ENCODE results near the gene LRMDA.

The LRMDA gene

GRCh38 chr10:75469006-75469616 is 37.7 kb downstream of the LRMDA start:
- no peaks in the 10 kb centered on the region for H3K9me3 ChIP-seq (ENCODE audit: low read length)
- H3K36me3 ChIP-seq (ENCODE audit: insufficient read depth, low read length), result no peaks in the 10 kb centered on the region
- H3K4me1 ChIP-seq (ENCODE audit: insufficient read depth, low read length), result no peaks in the 10 kb centered on the region
- H3K4me3 ChIP-seq (ENCODE audit: low read length), result no peak overlapping the region
- H3K27me3 ChIP-seq (ENCODE audit: insufficient read depth, low read length), result no peaks in the 10 kb centered on the region
- no peak overlapping the region for H2AFZ ChIP-seq (ENCODE audit: low read depth, low read length)

- Histone ChIP-seq H3K9me3 (ENCODE audit: low read length) (no peaks in the 10 kb centered on the region), H3K27me3 (ENCODE audit: insufficient read depth, low read length) (no peaks in the 10 kb centered on the region), H3K4me1 (ENCODE audit: insufficient read depth, low read length) (no peaks in the 10 kb centered on the region), H3K36me3 (ENCODE audit: insufficient read depth, low read length) (no peaks in the 10 kb centered on the region), H3K4me3 (ENCODE audit: low read length) (no peak overlapping the region), H2AFZ (ENCODE audit: low read depth, low read length) (no peak overlapping the region)
These were observed 39.5 kb downstream of the LRMDA start for GRCh38 chr10:75470901-75471300.

DNA sequence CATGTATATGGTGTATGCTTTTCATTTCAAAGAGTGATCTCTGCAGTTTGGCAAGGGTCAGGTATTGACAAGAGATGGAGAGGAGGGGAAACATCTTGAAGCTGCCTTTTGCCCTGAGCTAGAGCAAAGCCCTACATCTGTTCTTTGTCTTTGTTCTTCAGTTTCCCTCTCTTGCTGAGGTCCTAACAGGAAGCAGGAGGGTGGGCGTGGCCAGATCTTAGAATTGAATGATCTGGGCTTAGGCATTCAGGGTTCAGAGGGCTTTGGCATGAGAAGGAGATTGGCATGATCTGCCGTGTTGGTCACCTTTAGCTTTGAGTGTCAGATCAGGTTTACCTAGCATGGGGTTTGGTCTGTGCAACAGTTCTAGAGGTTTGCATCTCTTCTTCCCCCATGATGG is 41.3 kb downstream of the LRMDA start:
- Histone ChIP-seq H3K4me3 (ENCODE audit: low read length) (no peak overlapping the region), H3K36me3 (ENCODE audit: insufficient read depth, low read length) (no peaks in the 10 kb centered on the region), H3K27me3 (ENCODE audit: insufficient read depth, low read length) (no peaks in the 10 kb centered on the region), H3K4me1 (ENCODE audit: insufficient read depth, low read length) (no peaks in the 10 kb centered on the region), H3K9me3 (ENCODE audit: low read length) (no peaks in the 10 kb centered on the region), H2AFZ (ENCODE audit: low read depth, low read length) (no peak overlapping the region)

DNA sequence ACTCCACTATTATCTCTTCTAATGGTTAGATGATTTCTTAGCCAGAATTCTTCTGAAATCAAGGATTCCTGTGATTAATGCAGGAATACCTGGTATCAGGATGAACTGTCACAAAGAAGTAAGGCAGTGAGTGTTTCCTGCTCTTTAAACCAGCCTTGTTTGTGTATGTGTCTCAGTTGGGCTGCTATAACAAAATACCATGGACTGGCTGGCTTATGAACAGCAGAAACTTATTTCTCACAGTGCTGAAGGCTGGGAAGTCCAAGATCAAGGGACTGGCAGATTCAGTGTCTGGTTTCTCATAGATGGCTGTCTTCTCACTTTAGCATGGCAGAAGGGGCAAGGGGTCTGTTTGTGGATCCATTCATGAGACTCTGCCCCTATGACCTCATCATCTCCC is 42.7 kb downstream of the LRMDA start:
- Histone ChIP-seq H3K4me3 (ENCODE audit: low read length) (no peak overlapping the region), H3K9me3 (ENCODE audit: low read length) (no peaks in the 10 kb centered on the region), H2AFZ (ENCODE audit: low read depth, low read length) (no peak overlapping the region), H3K36me3 (ENCODE audit: insufficient read depth, low read length) (no peaks in the 10 kb centered on the region), H3K4me1 (ENCODE audit: insufficient read depth, low read length) (no peaks in the 10 kb centered on the region), H3K27me3 (ENCODE audit: insufficient read depth, low read length) (no peaks in the 10 kb centered on the region)

DNA sequence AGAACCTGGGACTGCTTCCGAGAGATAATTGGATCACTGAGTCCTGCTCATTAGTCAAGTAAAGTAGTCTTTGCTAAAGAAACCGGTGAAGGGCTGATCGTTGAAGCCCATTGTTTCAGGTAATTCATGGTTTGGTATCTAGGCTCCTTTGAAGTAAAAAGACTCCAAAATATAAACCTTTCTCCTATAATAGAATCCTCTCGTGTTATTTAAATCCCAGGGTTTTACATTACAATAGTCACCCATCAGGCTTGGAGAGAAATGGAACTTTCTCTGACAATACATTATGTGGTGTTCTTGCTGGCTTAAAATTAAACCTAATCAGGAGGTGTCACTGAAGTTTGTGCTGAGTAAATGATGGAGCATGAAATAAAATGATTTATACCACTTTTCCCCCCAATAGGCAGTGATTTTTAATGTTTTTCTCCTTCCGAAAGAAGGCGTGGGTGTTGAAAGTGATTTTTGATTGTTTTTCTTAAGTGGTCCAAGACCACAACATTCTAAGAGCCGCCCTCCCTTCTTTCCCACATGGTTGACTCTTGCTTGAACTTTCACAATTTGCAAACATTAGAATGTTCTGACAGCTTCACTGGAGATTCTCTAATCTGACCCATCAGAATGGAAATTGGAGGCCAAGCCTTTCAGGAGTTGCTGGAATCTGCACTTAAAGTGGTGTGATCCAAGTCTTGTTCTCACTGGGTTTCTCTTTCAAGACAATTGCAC is 44.2 kb downstream of the LRMDA start:
- no peak overlapping the region for H3K4me3 ChIP-seq (ENCODE audit: low read length)
- H3K9me3 ChIP-seq (ENCODE audit: low read length), result no peaks in the 10 kb centered on the region
- H3K27me3 ChIP-seq (ENCODE audit: insufficient read depth, low read length), result no peaks in the 10 kb centered on the region
- H3K36me3 ChIP-seq (ENCODE audit: insufficient read depth, low read length), result no peaks in the 10 kb centered on the region
- no peak overlapping the region for H2AFZ ChIP-seq (ENCODE audit: low read depth, low read length)
- no peaks in the 10 kb centered on the region for H3K4me1 ChIP-seq (ENCODE audit: insufficient read depth, low read length)

GRCh38 chr10:75476569-75476968 is 45.1 kb downstream of the LRMDA start:
- no peaks in the 10 kb centered on the region for H3K9me3 ChIP-seq (ENCODE audit: low read length)
- no peaks in the 10 kb centered on the region for H3K27me3 ChIP-seq (ENCODE audit: insufficient read depth, low read length)
- no peak overlapping the region for H2AFZ ChIP-seq (ENCODE audit: low read depth, low read length)
- H3K36me3 ChIP-seq (ENCODE audit: insufficient read depth, low read length), result no peaks in the 10 kb centered on the region
- no peak overlapping the region for H3K4me3 ChIP-seq (ENCODE audit: low read length)
- no peaks in the 10 kb centered on the region for H3K4me1 ChIP-seq (ENCODE audit: insufficient read depth, low read length)

DNA sequence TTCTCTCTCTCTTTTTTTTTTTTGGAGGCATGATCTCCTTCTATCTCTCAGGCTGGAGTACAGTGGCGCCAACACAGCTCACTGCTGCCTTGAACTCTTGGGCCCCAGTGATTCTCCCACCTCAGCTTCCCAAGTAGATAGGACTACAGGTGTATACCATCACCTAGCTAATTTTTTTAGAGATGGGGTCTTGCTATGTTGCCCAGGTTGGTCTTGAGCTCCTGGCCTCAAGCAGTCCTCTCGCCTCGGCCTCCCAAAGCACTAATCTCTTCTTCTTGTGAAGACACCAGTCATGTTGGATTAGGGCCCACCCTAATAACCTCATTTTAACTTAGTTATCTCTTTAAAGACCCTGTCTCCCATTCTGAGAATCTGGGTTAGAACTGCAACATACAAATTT is 45.6 kb downstream of the LRMDA start:
- Histone ChIP-seq H2AFZ (ENCODE audit: low read depth, low read length) (no peak overlapping the region), H3K4me1 (ENCODE audit: insufficient read depth, low read length) (no peaks in the 10 kb centered on the region), H3K27me3 (ENCODE audit: insufficient read depth, low read length) (no peaks in the 10 kb centered on the region), H3K36me3 (ENCODE audit: insufficient read depth, low read length) (no peaks in the 10 kb centered on the region), H3K4me3 (ENCODE audit: low read length) (no peak overlapping the region), H3K9me3 (ENCODE audit: low read length) (no peaks in the 10 kb centered on the region)

DNA sequence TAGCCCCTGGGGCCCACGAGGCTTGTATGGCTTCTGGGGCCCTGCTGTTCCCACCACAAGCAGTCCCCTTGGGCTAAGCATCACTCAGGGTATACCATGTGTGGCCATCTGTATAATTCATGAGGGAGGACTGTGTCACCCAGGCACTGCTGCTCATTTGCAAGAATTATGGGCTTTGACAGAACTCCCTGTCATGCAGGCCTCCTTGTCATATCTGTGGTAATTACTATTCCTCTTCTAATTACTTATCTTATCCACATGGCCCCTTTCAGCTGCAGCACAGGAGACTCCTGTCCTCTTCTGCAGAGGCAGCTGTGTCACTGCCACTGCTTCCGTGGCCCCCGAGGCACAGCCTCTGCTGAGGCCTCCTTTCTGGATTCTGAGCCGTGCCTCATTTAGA is 46.3 kb downstream of the LRMDA start:
- no peaks in the 10 kb centered on the region for H3K9me3 ChIP-seq (ENCODE audit: low read length)

DNA sequence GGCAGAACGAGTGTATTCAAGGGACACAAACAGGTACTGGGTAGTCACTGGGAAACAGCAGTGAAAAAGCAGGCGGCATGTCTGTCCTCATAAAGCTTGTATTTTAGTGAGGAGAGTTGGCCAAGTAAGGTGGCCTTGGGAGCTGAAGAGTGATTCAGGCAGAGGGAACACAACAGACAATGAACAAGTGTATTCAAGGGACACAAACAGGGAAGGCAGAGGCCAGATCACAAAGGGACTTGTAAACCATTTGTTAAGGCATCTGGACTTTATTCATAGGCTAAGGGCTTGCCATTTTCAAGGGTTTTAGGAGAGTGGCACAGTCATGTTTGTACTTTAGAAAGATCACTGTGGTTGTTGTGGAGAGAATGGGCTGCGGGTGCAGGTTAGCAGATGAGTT is 49.0 kb downstream of the LRMDA start:
- H3K27me3 ChIP-seq (ENCODE audit: insufficient read depth, low read length), result no peaks in the 10 kb centered on the region

More for the DNA sequence above, 46.3 kb downstream of the LRMDA start:
- no peaks in the 10 kb centered on the region for H3K27me3 ChIP-seq (ENCODE audit: insufficient read depth, low read length)
- H3K36me3 ChIP-seq (ENCODE audit: insufficient read depth, low read length), result no peaks in the 10 kb centered on the region
- no peak overlapping the region for H3K4me3 ChIP-seq (ENCODE audit: low read length)
- no peak overlapping the region for H2AFZ ChIP-seq (ENCODE audit: low read depth, low read length)
- no peaks in the 10 kb centered on the region for H3K4me1 ChIP-seq (ENCODE audit: insufficient read depth, low read length)

GRCh38 chr10:75483188-75483587 is 51.8 kb downstream of the LRMDA start:
- H3K4me1 ChIP-seq (ENCODE audit: insufficient read depth, low read length), result no peaks in the 10 kb centered on the region
- H3K4me3 ChIP-seq (ENCODE audit: low read length), result no peak overlapping the region
- H3K27me3 ChIP-seq (ENCODE audit: insufficient read depth, low read length), result no peaks in the 10 kb centered on the region
- H3K36me3 ChIP-seq (ENCODE audit: insufficient read depth, low read length), result no peaks in the 10 kb centered on the region
- no peak overlapping the region for H2AFZ ChIP-seq (ENCODE audit: low read depth, low read length)
- H3K9me3 ChIP-seq (ENCODE audit: low read length), result no peaks in the 10 kb centered on the region

More for the DNA sequence above, 49.0 kb downstream of the LRMDA start:
- H2AFZ ChIP-seq (ENCODE audit: low read depth, low read length), result no peak overlapping the region
- H3K36me3 ChIP-seq (ENCODE audit: insufficient read depth, low read length), result no peaks in the 10 kb centered on the region
- no peak overlapping the region for H3K4me3 ChIP-seq (ENCODE audit: low read length)
- no peaks in the 10 kb centered on the region for H3K9me3 ChIP-seq (ENCODE audit: low read length)
- no peaks in the 10 kb centered on the region for H3K4me1 ChIP-seq (ENCODE audit: insufficient read depth, low read length)

DNA sequence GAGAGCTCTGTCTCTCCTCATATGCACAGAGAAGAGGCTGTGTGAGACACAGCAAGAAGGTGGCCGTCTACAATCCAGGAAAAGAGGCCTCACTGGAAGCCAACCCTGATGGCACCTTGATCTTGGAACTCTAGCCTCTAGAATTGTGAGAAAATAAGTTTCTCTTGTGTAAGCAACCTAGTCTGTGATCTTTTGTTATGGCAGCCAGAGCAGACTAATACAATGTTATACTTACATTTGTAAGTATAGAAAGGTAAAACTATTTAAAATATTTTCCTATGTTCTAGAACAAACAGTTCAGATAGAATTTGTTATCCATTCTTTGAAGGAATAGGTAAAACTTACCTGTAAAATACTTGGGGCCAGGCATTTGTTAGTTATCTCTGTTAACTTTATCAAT is 53.3 kb downstream of the LRMDA start:
- Histone ChIP-seq H3K9me3 (ENCODE audit: low read length) (no peaks in the 10 kb centered on the region), H3K4me3 (ENCODE audit: low read length) (no peak overlapping the region), H2AFZ (ENCODE audit: low read depth, low read length) (no peak overlapping the region), H3K27me3 (ENCODE audit: insufficient read depth, low read length) (no peaks in the 10 kb centered on the region), H3K4me1 (ENCODE audit: insufficient read depth, low read length) (no peaks in the 10 kb centered on the region), H3K36me3 (ENCODE audit: insufficient read depth, low read length) (no peaks in the 10 kb centered on the region)

DNA sequence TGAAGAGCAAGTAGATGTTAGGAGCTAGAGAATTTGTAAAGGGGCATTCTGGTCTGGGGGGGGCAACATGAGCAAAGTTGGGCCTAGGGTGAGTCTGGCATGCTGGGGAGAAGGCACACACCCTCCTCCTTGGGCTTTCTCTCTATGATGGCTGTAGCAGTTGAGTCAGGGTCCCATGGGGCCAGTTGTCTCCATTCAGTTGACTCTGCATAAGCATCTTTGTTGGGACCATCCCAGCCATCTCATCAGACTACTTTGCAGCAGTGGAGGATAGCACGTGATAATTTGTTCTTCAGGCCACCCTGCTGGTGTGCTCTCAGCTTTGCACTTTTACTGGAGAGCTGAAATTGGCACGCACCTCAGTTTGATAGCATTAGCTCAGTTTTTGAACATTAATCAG is 55.2 kb downstream of the LRMDA start:
- Histone ChIP-seq H3K36me3 (ENCODE audit: insufficient read depth, low read length) (no peaks in the 10 kb centered on the region), H2AFZ (ENCODE audit: low read depth, low read length) (no peak overlapping the region), H3K4me1 (ENCODE audit: insufficient read depth, low read length) (peaks cover 7% of the 10 kb centered on the region), H3K27me3 (ENCODE audit: insufficient read depth, low read length) (no peaks in the 10 kb centered on the region), H3K9me3 (ENCODE audit: low read length) (no peaks in the 10 kb centered on the region), H3K4me3 (ENCODE audit: low read length) (no peak overlapping the region)

- Histone ChIP-seq H2AFZ (ENCODE audit: low read depth, low read length) (no peak overlapping the region), H3K36me3 (ENCODE audit: insufficient read depth, low read length) (no peaks in the 10 kb centered on the region), H3K4me3 (ENCODE audit: low read length) (no peak overlapping the region), H3K27me3 (ENCODE audit: insufficient read depth, low read length) (no peaks in the 10 kb centered on the region), H3K4me1 (ENCODE audit: insufficient read depth, low read length) (peaks cover 9% of the 10 kb centered on the region), H3K9me3 (ENCODE audit: low read length) (no peaks in the 10 kb centered on the region)
These were observed 55.8 kb downstream of the LRMDA start for GRCh38 chr10:75487087-75487754.
